Activated T-cell treated with anti-CD3 and anti-CD28 coated beads, Interleukin-2, amount 50 U/mL, for 72 hours (primary cell): ENCODE results near the gene DNAJB9. TPM values are rescaled to one million over a fixed set of nuclear protein-coding genes. Genes with fewer than 3 reads are reported as not detected.
"Not testable (repeated sequence)": the region's sequence is repeated elsewhere in the genome, so short reads cannot be mapped to it uniquely, and the experiment has no call there.

ENCODE experiments used
- ATAC-seq, 2 donors: fragments of 150-1000 bp; cut with Tn5 transposase; replicated peaks in 1 of 2; 2 replicates each; pipeline ENCODE4 v1.10.0; 2021; ENCODE audit warnings: moderate library complexity in 2 of 2, mild to moderate bottlenecking in 1 of 2
- DNase-seq, 2 donors: peaks; one replicate each; pipeline ENCODE4 v3.0.0; 2021 to 2022; ENCODE audit warnings: mixed read lengths in 1 of 2
- H3K27ac Mint-ChIP-seq: one replicate; pipeline ENCODE4 v1.8.0; 2022; ENCODE audit warnings: mild to moderate bottlenecking, moderate library complexity, mixed read lengths
- H3K27me3 Mint-ChIP-seq: one replicate; pipeline ENCODE4 v1.8.0; 2022; ENCODE audit warnings: low read depth, mixed read lengths
- H3K36me3 Mint-ChIP-seq, 2 donors: one replicate each; pipeline ENCODE4 v1.8.0; 2022; ENCODE audit warnings: mixed read lengths in 2 of 2, mild to moderate bottlenecking in 1 of 2; ENCODE audit not compliant: insufficient read depth in 2 of 2
- H3K4me1 Mint-ChIP-seq: one replicate; pipeline ENCODE4 v1.8.0; 2022; ENCODE audit warnings: low read depth, mixed read lengths
- H3K4me3 Mint-ChIP-seq, 2 donors: one replicate each; pipeline ENCODE4 v1.8.0; 2022; ENCODE audit warnings: mild to moderate bottlenecking in 2 of 2, mixed read lengths in 2 of 2, moderate library complexity in 2 of 2
- H3K9me3 Mint-ChIP-seq, 2 donors: one replicate each; pipeline ENCODE4 v1.8.0; 2022; ENCODE audit warnings: mixed read lengths in 2 of 2
- total RNA-seq, 2 donors: library from RNA; stranded (reverse); gene quantifications; one replicate each; pipeline ENCODE4 v1.2.3, GENCODE V29; 2022

The DNAJB9 gene
- 10 to 100 TPM; 23.2 to 42.1 TPM for total RNA-seq

DNA sequence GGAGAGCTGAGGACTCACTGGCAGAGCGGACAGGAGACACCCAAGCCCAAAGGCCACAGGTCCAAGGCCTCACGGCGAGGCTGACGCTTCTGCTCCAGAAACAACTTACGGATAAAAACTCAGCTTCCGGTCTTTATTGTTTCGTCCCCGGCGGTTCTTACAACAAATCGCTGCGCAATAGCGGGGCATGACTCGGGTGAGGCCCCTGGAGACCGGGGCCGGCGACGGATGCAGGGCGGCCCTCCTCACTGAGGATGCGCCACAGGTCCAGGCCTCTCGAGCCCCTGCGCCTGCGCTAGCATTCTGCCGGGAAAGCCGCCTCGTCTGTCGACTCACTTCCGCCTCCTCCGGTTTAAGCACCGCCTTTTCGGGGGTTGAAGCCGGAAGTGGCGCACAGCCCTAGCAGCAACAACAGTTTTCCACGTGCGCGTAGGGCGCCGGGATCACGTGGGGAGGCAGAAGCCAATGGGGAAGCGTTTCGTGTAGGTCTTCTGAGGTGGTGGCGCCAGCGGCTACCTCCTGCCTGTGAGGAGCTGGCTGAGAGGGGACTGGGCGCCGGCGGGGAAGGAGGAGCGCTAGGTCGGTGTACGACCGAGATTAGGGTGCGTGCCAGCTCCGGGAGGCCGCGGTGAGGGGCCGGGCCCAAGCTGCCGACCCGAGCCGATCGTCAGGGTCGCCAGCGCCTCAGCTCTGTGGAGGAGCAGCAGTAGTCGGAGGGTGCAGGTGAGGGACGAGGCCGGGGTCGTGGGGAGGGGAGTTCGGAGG lies at the start of gene DNAJB9, which contains the start of gene THAP5:
Gene DNAJB9, plus strand, starts transcription at position 494 of the 765 bp plus-strand sequence. CDS start 1,853 bp downstream, outside the sequence.
Gene THAP5, minus strand, starts transcription at position 326 of the 765 bp plus-strand sequence. Its CDS starts 137 bp downstream, at position 189.
- Mint-ChIP-seq H3K27ac (peak within 1 kb of the TSS; percentile 96), H3K4me1 (peaks cover 57% of the 10 kb centered on the region), H3K9me3 (peaks cover 0 to 3% of the 10 kb centered on the region in 2 donors), H3K27me3 (no peaks in the 10 kb centered on the region), H3K36me3 (peaks cover 16 to 45% of the 10 kb centered on the region in 2 donors), H3K4me3 (peak within 1 kb of the TSS; percentile 95 to 100)
- peak; percentile 90 to 91 for ATAC-seq
- DNase-seq = peak; percentile 98 to 99

DNA sequence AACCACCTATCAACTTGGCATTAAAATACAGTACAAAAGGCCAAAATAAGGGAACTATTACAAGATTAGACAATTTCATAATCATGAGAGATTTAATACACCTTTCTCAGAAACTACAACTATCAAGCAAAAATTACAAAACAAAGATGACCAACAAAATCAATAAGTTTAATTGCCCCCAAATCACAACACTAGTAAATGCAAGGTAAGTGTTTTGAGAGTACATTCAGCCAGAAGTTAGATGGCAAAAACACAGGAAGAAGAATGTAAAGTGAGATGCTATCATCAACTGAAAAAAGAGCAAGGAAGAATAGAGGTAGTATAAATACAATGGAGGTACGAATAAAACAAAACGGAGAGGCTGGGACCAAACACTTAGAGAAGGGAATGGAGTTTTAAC lies 46.9 kb upstream of the DNAJB9 start:
- peaks cover 45% of the 10 kb centered on the region for H3K4me1 Mint-ChIP-seq
- DNase-seq (no peak), ATAC-seq (no peak)
- H3K27ac Mint-ChIP-seq = peak overlapping the region; percentile 2
- H3K4me3 Mint-ChIP-seq = peak overlapping the region in 1 of 2 donors; percentile 33
- H3K36me3 Mint-ChIP-seq = peaks cover 8 to 9% of the 10 kb centered on the region in 2 donors
- H3K27me3 Mint-ChIP-seq = no peaks in the 10 kb centered on the region
- H3K9me3 Mint-ChIP-seq = no peaks in the 10 kb centered on the region

DNA sequence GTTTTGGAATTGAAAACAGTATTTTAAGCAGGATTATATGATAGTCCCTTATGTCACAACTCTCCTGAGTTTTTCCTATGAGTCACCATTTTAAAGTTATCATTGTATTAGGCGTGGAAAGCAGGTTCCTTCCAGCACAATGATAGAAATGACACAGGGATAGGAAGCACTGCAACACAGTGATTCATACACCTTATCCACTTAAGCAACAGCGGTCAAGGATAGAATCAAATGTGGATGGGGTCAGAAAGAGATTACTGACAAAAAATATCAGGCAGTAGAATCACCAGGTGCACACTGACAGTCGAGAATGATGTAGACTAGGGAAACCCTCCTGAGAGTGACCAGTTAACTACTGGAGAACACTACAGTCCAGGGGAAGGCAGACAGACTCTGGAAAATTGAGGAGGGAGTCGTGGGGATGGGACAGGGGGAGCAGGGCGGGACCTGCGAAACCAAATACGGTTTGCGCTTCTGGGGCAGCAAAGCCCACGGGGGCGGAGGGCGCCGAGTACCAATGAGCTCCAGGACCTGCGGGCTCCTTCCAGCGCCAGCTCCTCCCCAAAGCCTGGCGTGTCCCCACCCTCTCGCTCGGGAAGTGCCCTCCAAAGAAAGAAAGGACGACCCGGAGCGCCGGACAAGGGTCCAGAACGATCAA lies 44.2 kb upstream of the DNAJB9 start:
- Mint-ChIP-seq H3K4me3 (peak overlapping the region; percentile 94), H3K27me3 (no peaks in the 10 kb centered on the region), H3K4me1 (peaks cover 49% of the 10 kb centered on the region), H3K36me3 (peaks cover 2 to 3% of the 10 kb centered on the region in 2 donors), H3K9me3 (no peaks in the 10 kb centered on the region), H3K27ac (peak overlapping the region; percentile 96)
- ATAC-seq (peak; percentile 39 to 46), DNase-seq (no peak)

DNA sequence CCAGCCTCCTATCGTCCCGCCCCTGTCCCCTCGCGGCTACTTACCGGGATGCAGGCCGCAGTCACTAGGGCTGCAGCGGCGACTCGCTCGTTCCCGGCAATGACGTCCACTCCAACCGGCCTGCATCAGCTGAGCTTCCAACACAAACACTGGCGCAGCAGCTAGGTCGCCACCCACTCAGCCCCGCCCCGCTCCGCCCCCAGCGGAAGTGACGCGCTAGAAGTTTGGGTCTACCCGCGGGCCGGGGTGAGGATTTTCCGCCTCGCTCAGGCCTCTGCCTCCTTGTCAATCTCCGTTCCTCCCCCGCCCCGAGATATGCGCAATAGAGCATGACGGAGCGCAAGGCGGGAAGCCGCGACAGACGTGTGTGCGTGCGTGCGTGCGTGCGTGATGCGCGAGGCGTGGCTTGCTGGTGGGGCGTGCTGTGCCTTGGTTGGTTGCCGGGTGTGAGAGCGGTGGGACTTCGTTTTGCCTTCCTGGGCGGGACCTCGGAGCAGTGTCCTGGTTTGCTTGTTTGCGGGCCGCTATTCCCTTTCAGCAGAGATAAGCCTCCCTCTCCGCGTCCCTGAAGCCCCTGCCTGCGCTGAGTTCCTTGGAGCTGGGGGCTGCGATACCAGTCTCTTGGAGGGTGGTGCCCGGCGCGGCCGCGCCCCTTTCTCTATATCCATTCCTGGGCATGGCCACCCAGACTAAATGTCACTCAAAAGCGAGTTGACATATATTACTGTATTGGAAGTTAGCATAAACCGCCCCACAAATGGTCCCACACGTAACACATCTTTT lies 43.5 kb upstream of the DNAJB9 start, which contains the start of gene PNPLA8:
Gene PNPLA8, minus strand, starts transcription at position 151 of the 783 bp plus-strand sequence. CDS start 10,644 bp downstream, outside the sequence.
- H3K27me3 Mint-ChIP-seq = no peaks in the 10 kb centered on the region
- peak within 1 kb of the TSS; percentile 94 for H3K4me3 Mint-ChIP-seq
- peaks cover 44% of the 10 kb centered on the region for H3K4me1 Mint-ChIP-seq
- DNase-seq (peak; percentile 100), ATAC-seq (peak; percentile 94 to 95)
- H3K9me3 Mint-ChIP-seq = no peaks in the 10 kb centered on the region
- H3K36me3 Mint-ChIP-seq = peaks cover 2 to 3% of the 10 kb centered on the region in 2 donors
- H3K27ac Mint-ChIP-seq = peak within 1 kb of the TSS; percentile 96

DNA sequence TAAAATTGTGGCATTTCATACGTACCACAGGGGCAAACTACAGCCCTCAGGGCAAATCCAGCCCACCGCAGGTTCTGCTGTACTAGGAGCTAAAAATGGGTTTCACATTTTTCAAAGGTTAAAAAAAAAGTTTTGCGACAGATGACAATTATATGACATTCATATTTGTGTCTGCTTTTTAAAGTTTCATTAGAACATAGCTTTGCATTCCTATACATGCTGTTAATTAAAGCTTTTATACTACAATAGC lies 43.0 kb upstream of the DNAJB9 start:
- H3K36me3 Mint-ChIP-seq = peaks cover 2 to 3% of the 10 kb centered on the region in 2 donors
- H3K27me3 Mint-ChIP-seq = no peaks in the 10 kb centered on the region
- H3K4me3 Mint-ChIP-seq = peak overlapping the region; percentile 94
- peaks cover 39% of the 10 kb centered on the region for H3K4me1 Mint-ChIP-seq
- H3K9me3 Mint-ChIP-seq = no peaks in the 10 kb centered on the region
- H3K27ac Mint-ChIP-seq = peak overlapping the region; percentile 96
- ATAC-seq (no peak), DNase-seq (no peak)

DNA sequence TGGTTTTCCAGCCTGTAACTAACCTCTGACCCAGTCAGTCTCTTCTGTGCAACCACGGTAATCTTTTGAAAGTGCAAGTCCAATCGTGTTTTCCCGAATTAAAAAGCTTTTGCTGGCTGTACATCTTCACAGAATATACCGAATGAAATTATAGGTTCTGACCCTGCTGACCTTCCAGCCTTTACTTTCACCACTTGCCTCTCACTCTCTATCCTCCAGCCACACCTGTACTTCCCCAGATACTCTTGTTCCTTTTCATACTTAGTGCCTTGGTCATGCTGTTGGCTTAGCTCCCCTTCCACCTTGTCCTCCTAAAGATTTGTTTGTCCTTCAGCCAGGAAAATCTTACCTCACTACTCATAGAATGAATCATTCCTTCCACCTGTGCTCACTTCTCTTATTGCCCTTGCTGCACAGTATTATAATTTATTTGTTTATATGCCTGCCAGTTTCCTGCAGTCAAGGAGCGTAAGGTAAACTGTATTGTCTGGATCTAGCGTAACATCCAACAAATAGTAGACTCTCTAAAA lies 41.4 kb upstream of the DNAJB9 start:
- no peak for DNase-seq
- Mint-ChIP-seq H3K27me3 (no peaks in the 10 kb centered on the region), H3K4me3 (peak overlapping the region in 1 of 2 donors; percentile 10), H3K9me3 (no peaks in the 10 kb centered on the region), H3K27ac (peak overlapping the region; percentile 6), H3K36me3 (peaks cover 2 to 3% of the 10 kb centered on the region in 2 donors), H3K4me1 (peaks cover 28% of the 10 kb centered on the region)
- ATAC-seq = no peak

DNA sequence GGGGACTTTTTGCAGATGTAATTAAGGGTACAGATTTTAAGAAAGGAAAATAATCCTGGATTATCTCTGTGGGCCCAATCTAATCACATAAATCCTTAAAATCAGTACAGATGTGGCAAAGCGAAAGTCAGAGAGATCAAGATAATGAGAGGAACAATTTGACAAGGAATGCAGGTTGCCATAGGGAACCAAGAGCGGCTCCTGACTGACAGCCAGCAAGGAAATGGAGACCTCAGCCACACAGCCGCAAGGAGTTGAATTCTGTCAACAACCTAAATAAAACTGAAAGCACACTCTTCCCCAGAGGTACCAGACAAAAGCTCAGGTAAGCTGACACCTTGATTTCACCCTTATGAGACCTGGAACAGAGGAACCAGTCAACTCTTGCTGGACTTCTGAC lies 40.3 kb upstream of the DNAJB9 start:
- ATAC-seq (no peak), DNase-seq (no peak)
- Mint-ChIP-seq H3K27me3 (no peaks in the 10 kb centered on the region), H3K27ac (no peak overlapping the region), H3K36me3 (peaks cover 2 to 3% of the 10 kb centered on the region in 2 donors), H3K4me3 (no peak overlapping the region), H3K9me3 (no peaks in the 10 kb centered on the region), H3K4me1 (peaks cover 18% of the 10 kb centered on the region)

DNA sequence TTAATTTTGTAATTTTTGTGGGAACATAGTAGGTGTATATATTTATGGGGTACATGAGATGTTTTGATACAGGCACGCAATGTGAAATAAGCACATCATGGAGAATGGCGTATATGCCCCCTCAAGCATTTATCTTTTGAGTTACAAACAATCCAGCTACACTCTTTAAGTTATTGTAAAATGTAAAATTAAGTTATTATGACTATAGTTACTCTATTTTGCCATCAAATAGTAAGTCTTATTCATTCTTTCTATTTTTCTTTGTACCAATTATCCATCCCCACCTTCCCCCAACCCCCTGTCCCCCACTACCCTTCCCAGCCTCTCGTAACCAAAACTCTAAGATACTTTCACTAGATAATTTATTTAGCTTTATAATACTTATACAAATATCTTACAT lies 36.0 kb upstream of the DNAJB9 start:
- H3K9me3 Mint-ChIP-seq = no peaks in the 10 kb centered on the region
- H3K4me1 Mint-ChIP-seq = no peaks in the 10 kb centered on the region
- H3K27ac Mint-ChIP-seq = no peak overlapping the region
- H3K36me3 Mint-ChIP-seq = no peaks in the 10 kb centered on the region
- DNase-seq (no peak), ATAC-seq (no peak)
- H3K27me3 Mint-ChIP-seq = no peaks in the 10 kb centered on the region
- no peak overlapping the region for H3K4me3 Mint-ChIP-seq

DNA sequence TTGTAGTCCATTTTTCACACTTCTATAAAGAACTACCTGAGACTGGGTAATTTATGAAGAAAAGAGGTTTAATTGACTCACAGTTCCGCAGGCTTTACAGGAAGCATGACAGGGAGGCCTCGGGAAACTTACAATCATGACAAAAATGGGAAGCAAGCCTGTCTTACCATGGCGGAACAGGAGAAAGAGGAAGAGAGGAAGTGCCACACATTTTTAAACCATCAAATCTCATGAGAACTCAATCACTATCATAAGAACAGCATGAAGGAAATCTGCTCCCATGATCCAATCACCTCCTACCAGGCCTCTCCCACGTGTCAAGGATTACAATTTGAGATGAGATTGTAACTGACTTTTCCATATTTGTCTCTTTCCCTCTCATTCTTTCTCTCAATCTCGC lies 34.4 kb upstream of the DNAJB9 start:
- no peak for DNase-seq
- no peak for ATAC-seq
- H3K9me3 Mint-ChIP-seq = no peaks in the 10 kb centered on the region

DNA sequence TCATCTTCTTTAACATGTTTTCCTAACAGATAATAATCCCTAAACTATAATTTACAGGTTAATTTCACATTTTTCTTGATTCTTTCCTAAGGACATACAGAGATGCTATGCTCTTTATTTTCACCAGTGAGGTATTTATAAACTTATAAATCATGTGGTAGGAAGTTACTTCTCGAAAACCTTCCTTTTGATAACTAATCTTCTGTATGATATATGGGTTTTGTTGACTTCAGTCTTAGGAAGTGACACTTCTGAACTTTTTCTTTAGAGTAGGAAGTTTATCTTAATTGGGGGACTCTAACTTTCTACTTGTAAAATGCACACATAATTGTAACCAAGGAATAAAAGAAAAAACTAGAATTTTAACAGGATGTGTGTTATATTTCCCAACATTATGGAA lies 33.9 kb upstream of the DNAJB9 start:
- no peak overlapping the region for H3K4me3 Mint-ChIP-seq
- H3K36me3 Mint-ChIP-seq = no peaks in the 10 kb centered on the region
- no peak for ATAC-seq
- no peaks in the 10 kb centered on the region for H3K4me1 Mint-ChIP-seq
- no peak for DNase-seq
- no peak overlapping the region for H3K27ac Mint-ChIP-seq
- H3K9me3 Mint-ChIP-seq = no peaks in the 10 kb centered on the region
- H3K27me3 Mint-ChIP-seq = no peaks in the 10 kb centered on the region

More for the DNA sequence above, 34.4 kb upstream of the DNAJB9 start:
- H3K27me3 Mint-ChIP-seq = no peaks in the 10 kb centered on the region
- H3K4me1 Mint-ChIP-seq = no peaks in the 10 kb centered on the region
- no peak overlapping the region for H3K4me3 Mint-ChIP-seq
- no peak overlapping the region for H3K27ac Mint-ChIP-seq
- H3K36me3 Mint-ChIP-seq = no peaks in the 10 kb centered on the region

DNA sequence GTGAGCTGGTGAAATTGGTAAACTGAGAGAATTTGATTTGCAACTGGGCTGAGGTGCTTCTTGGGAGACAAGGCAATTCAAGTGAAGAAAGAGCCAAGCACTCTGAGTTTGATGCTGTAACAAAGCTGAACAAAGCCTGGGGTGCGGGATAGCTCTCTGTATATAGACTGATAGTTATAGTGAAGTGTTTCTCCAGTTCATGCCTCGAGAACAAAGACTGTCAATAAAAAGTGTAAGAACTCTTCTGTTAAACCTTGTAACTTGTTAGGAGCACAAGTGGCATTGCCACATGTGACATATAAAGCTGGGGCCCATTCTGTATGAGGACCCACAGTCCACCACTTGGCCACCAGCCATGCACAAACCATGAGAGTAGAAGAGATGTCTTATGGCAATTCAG lies 32.4 kb upstream of the DNAJB9 start:
- H3K4me3 Mint-ChIP-seq = no peak overlapping the region
- H3K27ac Mint-ChIP-seq = no peak overlapping the region
- no peak for ATAC-seq
- DNase-seq = no peak
- no peaks in the 10 kb centered on the region for H3K27me3 Mint-ChIP-seq
- no peaks in the 10 kb centered on the region for H3K4me1 Mint-ChIP-seq
- H3K36me3 Mint-ChIP-seq = no peaks in the 10 kb centered on the region
- no peaks in the 10 kb centered on the region for H3K9me3 Mint-ChIP-seq

DNA sequence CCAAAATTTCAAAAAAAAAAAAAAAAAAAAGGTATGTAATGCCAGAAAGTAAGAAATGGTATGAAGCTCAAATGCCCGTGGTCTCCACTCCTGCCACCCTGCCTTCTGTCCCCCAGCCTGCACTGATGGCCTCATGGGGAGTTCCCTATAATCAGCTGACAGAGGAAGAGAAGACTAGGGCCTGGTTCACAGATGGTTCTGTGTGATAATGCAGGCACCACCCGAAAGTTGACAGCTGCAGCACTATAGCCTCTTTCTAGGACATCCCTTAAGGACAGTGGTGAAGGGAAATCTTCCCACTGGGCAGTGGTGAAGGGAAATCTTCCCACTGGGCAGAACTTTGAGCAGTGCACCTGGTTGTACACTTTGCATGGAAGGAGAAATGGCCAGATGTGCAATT lies 31.4 kb upstream of the DNAJB9 start:
- not testable (repeated sequence) for H3K27ac Mint-ChIP-seq, H3K4me1 Mint-ChIP-seq, H3K27me3 Mint-ChIP-seq, H3K36me3 Mint-ChIP-seq, ATAC-seq, H3K4me3 Mint-ChIP-seq, DNase-seq, H3K9me3 Mint-ChIP-seq

DNA sequence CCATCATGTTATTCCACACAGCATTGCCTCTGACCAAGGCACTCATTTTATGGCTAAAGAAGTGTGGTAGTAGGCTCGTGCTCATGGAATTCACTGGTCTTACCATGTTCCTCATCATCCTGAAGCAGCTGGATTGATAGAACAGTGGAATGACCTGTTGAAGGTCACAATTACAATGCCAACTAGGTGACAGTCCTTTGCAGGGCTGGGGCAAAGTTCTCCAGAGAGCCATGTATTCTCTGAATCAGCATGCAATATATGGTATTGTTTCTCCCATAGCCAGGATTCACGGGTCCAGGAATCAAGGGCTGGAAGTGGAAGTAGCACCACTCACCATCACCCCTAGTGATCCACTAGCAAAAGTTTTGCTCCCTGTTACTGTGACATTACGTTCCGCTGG lies 31.0 kb upstream of the DNAJB9 start:
- not testable (repeated sequence) for ATAC-seq, H3K27me3 Mint-ChIP-seq, H3K36me3 Mint-ChIP-seq, H3K4me3 Mint-ChIP-seq, DNase-seq, H3K9me3 Mint-ChIP-seq, H3K4me1 Mint-ChIP-seq, H3K27ac Mint-ChIP-seq
